IMR-90 (cell line): ENCODE data around the gene CDK6. TPM values are rescaled to one million over a fixed set of nuclear protein-coding genes. Genes with fewer than 3 reads are reported as not detected.

Experiments used
- ATAC-seq: fragments of 200-7000 bp; cut with Tn5 transposase; 2 replicates; pipeline ENCODE4 v1.9.1; 2020; ENCODE audit warnings: low read depth, mild to moderate bottlenecking, moderate library complexity
- BruUV-seq: library from RNA; stranded (reverse); fragments of 400-500 nt; replicated peaks from 2 replicates; lab custom pipeline; 2021; lab: Mats Ljungman, UMichigan
- CTCF ChIA-PET: fragments of 300-600 bp; formaldehyde crosslinking; extraction: SDS; loops from one replicate; lab custom pipeline; 2021; ENCODE audit warnings: antibody characterized with exemption; lab: Yijun Ruan, JAX
- POLR2A ChIA-PET: fragments of 300-600 bp; sonication (Branson Sonifier 250); formaldehyde crosslinking; loops from one replicate; lab custom pipeline; 2022; ENCODE audit warnings: antibody characterized with exemption; ENCODE audit not compliant: unreplicated experiment; lab: Charles Lee
- DNase-seq: peaks from one replicate; pipeline ENCODE4 v3.0.0; 2013
- H2AFZ ChIP-seq: replicated peaks from 2 replicates; pipeline ENCODE3; 2013; ENCODE audit warnings: low read length, mild to moderate bottlenecking; ENCODE audit not compliant: poor library complexity
- H2AK5ac ChIP-seq: 2 replicates; pipeline ENCODE4 v1.6.1; 2013; ENCODE audit warnings: low read depth, low read length, inconsistent platforms
- H2AK9ac ChIP-seq: replicated peaks from 2 replicates; pipeline ENCODE3; 2013; ENCODE audit warnings: mild to moderate bottlenecking, low read depth, low read length, moderate library complexity; ENCODE audit not compliant: poor library complexity
- H2BK120ac ChIP-seq: 2 replicates; pipeline ENCODE4 v1.6.1; 2013; ENCODE audit warnings: low read depth, low read length, inconsistent platforms
- H2BK15ac ChIP-seq: 3 replicates; pipeline ENCODE4 v1.6.1; 2013; ENCODE audit warnings: low read depth, low read length, inconsistent platforms
- H2BK20ac ChIP-seq: 2 replicates; pipeline ENCODE4 v1.6.1; 2013; ENCODE audit warnings: low read depth, mild to moderate bottlenecking, inconsistent platforms, low read length, moderate library complexity
- H2BK5ac ChIP-seq: 2 replicates; pipeline ENCODE4 v1.6.1; 2013; ENCODE audit warnings: mild to moderate bottlenecking, low read depth, low read length, inconsistent platforms; ENCODE audit not compliant: poor library complexity, severe bottlenecking
- H3K14ac ChIP-seq: replicated peaks from 2 replicates; pipeline ENCODE4 v1.6.1; 2013; ENCODE audit warnings: low read depth, low read length, inconsistent platforms
- H3K18ac ChIP-seq: 2 replicates; pipeline ENCODE4 v1.6.1; 2013; ENCODE audit warnings: low read depth, low read length, control low read depth
- H3K23ac ChIP-seq: 2 replicates; pipeline ENCODE4 v1.6.1; 2013; ENCODE audit warnings: low read depth, low read length, inconsistent platforms
- H3K27ac ChIP-seq: 2 replicates; pipeline ENCODE4 v1.5.1; 2013; ENCODE audit warnings: mild to moderate bottlenecking, control low read depth, low read length; ENCODE audit not compliant: insufficient read depth
- H3K27me3 ChIP-seq: 2 replicates; pipeline ENCODE4 v1.6.1; 2013; ENCODE audit warnings: low read length; ENCODE audit not compliant: control insufficient read depth, insufficient read depth
- H3K36me3 ChIP-seq: 2 replicates; pipeline ENCODE4 v1.6.1; 2013; ENCODE audit warnings: low read length, mixed read lengths; ENCODE audit not compliant: control insufficient read depth, insufficient read depth
- H3K4ac ChIP-seq: 2 replicates; pipeline ENCODE4 v1.6.1; 2013; ENCODE audit warnings: low read depth, low read length, inconsistent platforms
- H3K4me1 ChIP-seq: 2 replicates; pipeline ENCODE4 v1.6.1; 2013; ENCODE audit warnings: low read length, mixed read lengths; ENCODE audit not compliant: control insufficient read depth, insufficient read depth
- H3K4me2 ChIP-seq: 2 replicates; pipeline ENCODE4 v1.6.1; 2013; ENCODE audit warnings: low read depth, mild to moderate bottlenecking, control low read depth, low read length, moderate library complexity
- H3K4me3 ChIP-seq: 2 replicates; pipeline ENCODE4 v1.5.1; 2013; ENCODE audit warnings: low read depth, mild to moderate bottlenecking, control low read depth, low read length, moderate library complexity; ENCODE audit not compliant: insufficient read depth
- H3K56ac ChIP-seq: 2 replicates; pipeline ENCODE4 v1.6.1; 2013; ENCODE audit warnings: low read length, inconsistent platforms; ENCODE audit not compliant: insufficient read depth; ENCODE audit errors: extremely low read depth
- H3K79me1 ChIP-seq, 2 experiments: 2 replicates each; pipeline ENCODE4 v1.6.1; 2013; ENCODE audit warnings: low read length in 2 of 2, inconsistent platforms in 1 of 2, low read depth in 1 of 2
- H3K9ac ChIP-seq: 2 replicates; pipeline ENCODE4 v1.6.1; 2013; ENCODE audit warnings: low read depth, low read length, control low read depth
- H3K9me1 ChIP-seq: 2 replicates; pipeline ENCODE4 v1.6.1; 2013; ENCODE audit warnings: low read length, inconsistent platforms; ENCODE audit not compliant: insufficient read depth
- H3K9me3 ChIP-seq: 2 replicates; pipeline ENCODE4 v1.6.1; 2013; ENCODE audit warnings: low read length; ENCODE audit not compliant: control insufficient read depth, insufficient read depth
- H4K20me1 ChIP-seq: 2 replicates; pipeline ENCODE4 v1.6.1; 2013; ENCODE audit warnings: low read length, inconsistent platforms; ENCODE audit not compliant: insufficient read depth
- H4K5ac ChIP-seq: 2 replicates; pipeline ENCODE4 v1.6.1; 2013; ENCODE audit warnings: mild to moderate bottlenecking, low read depth, low read length, control low read depth
- H4K8ac ChIP-seq, 2 experiments: 2 replicates each; pipeline ENCODE4 v1.6.1; 2013; ENCODE audit warnings: low read depth in 2 of 2, low read length in 2 of 2, control low read depth in 1 of 2, inconsistent platforms in 1 of 2
- H4K91ac ChIP-seq: 2 replicates; pipeline ENCODE4 v1.6.1; 2013; ENCODE audit warnings: low read depth, low read length, inconsistent platforms; ENCODE audit not compliant: insufficient read depth
- CEBPB ChIP-seq: IDR thresholded peaks from 2 replicates; pipeline ENCODE4 v1.6.1; 2012; ENCODE audit warnings: low read depth, low read length, improper control_type of control experiment
- ELK1 ChIP-seq: fragments of 150-350 bp; IDR thresholded peaks from 2 replicates; pipeline ENCODE4 v1.6.1; 2016; ENCODE audit warnings: low read depth, mild to moderate bottlenecking, low read length, moderate library complexity, borderline replicate concordance
- MAZ ChIP-seq: IDR thresholded peaks from 2 replicates; pipeline ENCODE4 v1.6.1; 2012; ENCODE audit warnings: low read depth, mild to moderate bottlenecking, low read length, improper control_type of control experiment, moderate library complexity, borderline replicate concordance
- RFX5 ChIP-seq: IDR thresholded peaks from 2 replicates; pipeline ENCODE4 v1.8.0; 2012; ENCODE audit warnings: low read depth, mild to moderate bottlenecking, low read length, moderate library complexity
- WGBS, 2 experiments: methylation state at CpG; one replicate each; pipeline versions ENCODE4 v1.1.5 to v1.1.7; 2013; ENCODE audit warnings: missing lambda C conversion rate in 2 of 2; ENCODE audit not compliant: insufficient read length in 1 of 2; ENCODE audit errors: extremely low coverage in 2 of 2; 5-methylcytosine and 5-hydroxymethylcytosine counted together
- dilution Hi-C: fragments of 300-500 bp; cut with HindIII; formaldehyde crosslinking; loops from one replicate; pipeline ENCODE4 v1.14.3; 2018; ENCODE audit warnings: low sequenced_read_pairs; ENCODE audit not compliant: unreplicated experiment
- in situ Hi-C: fragments of 300-500 bp; cut with MboI; formaldehyde crosslinking; loops from 3 replicates; pipeline ENCODE4 v1.14.3; 2019; ENCODE audit warnings: low sequenced_read_pairs, inconsistent platforms, mixed read lengths
- intact Hi-C: fragments of 100-400 bp; cut with micrococcal nuclease; formaldehyde crosslinking; loops from 2 replicates; pipeline ENCODE4 v1.10.0; 2022
- polyA plus RNA-seq, 3 experiments: library from polyadenylated mRNA; depleted of rRNA; stranded (reverse); fragments of >200 nt; gene quantifications; 2 replicates each; pipeline ENCODE4 v1.2.3, GENCODE V29; 2012; ENCODE audit warnings: low replicate concordance in 1 of 3
- total RNA-seq: library from RNA; depleted of rRNA; stranded (reverse); fragments of >200 nt; gene quantifications from 2 replicates; pipeline ENCODE4 v1.2.3, GENCODE V29; 2012

The CDK6 gene
- total and polyA plus RNA-seq, 2 of the 4 experiments (the other 2 are of a cell fraction) = 21.5 to 195 TPM

- in situ Hi-C loops = loop anchor here (5.0 kb wide), 2 partner anchors 75 to 135 kb away; no protein-coding TSS in a partner anchor
- no CpG with 5 or more reads among the region's 2 CpGs for WGBS, 2 experiments
These were observed 139.0 kb downstream of the CDK6 start for GRCh38 chr7:92697414-92697813.

More at GRCh38 chr7:92697414-92697813, 139.0 kb downstream of the CDK6 start:
- H3K27ac ChIP-seq = peak overlapping the region; percentile 50; the same call in 1 of the 2 replicates
- H2BK120ac ChIP-seq = peak overlapping the region; percentile 45
- H4K5ac ChIP-seq = peak overlapping the region; percentile 85
- TF ChIP-seq ELK1 (no peak), MAZ (no peak), CEBPB (no peak), RFX5 (no peak)
- no peak for DNase-seq
- peak overlapping the region; percentile 65 for H3K4me2 ChIP-seq
- CTCF ChIA-PET = interaction anchor here (0.8 to 1.0 kb wide), 2 partner anchors 65 to 83 kb away, joined by 3 to 4 read pairs; no protein-coding TSS in a partner anchor
- H3K79me1 ChIP-seq = peaks cover 10 to 43% of the 10 kb centered on the region in 2 experiments; a peak in 3 of 4 replicates
- no peak overlapping the region for H2AFZ ChIP-seq
- H3K14ac ChIP-seq = peak overlapping the region; percentile 39
- POLR2A ChIA-PET = interaction anchor here (1.2 kb wide), 1 partner anchor 134 kb away, joined by 7 read pairs; no protein-coding TSS in a partner anchor
- peak overlapping the region; percentile 20; the same call in 1 of the 2 replicates for H2AK5ac ChIP-seq
- peak overlapping the region; percentile 53; the same call in 1 of the 3 replicates for H2BK15ac ChIP-seq
- H2AK9ac ChIP-seq = no peak overlapping the region
- peak overlapping the region; percentile 51 for H3K4ac ChIP-seq
- no peaks in the 10 kb centered on the region for H3K27me3 ChIP-seq
- peaks cover 13% of the 10 kb centered on the region for H3K9me1 ChIP-seq
- peaks cover 3% of the 10 kb centered on the region; the same call in 1 of the 2 replicates for H3K36me3 ChIP-seq
- H3K9me3 ChIP-seq = peaks cover 2% of the 10 kb centered on the region; the same call in 1 of the 2 replicates
- dilution Hi-C loops (no loop called here), intact Hi-C loops (loop anchor here (5.0 to 10.0 kb wide), 4 partner anchors 70 to 317 kb away; no protein-coding TSS in a partner anchor)
- no TSS peak for BruUV-seq
- H3K18ac ChIP-seq = peak overlapping the region; percentile 75
- peak overlapping the region; percentile 41 for H4K91ac ChIP-seq
- H3K4me3 ChIP-seq = no peak overlapping the region
- H3K4me1 ChIP-seq = peaks cover 19% of the 10 kb centered on the region
- H3K56ac ChIP-seq = 0 out of 2 replicates have a peak overlapping the region, but pooled peaks have one; percentile 31
- peak overlapping the region; percentile 31 to 55; a peak in 3 of 4 replicates for H4K8ac ChIP-seq
- H3K9ac ChIP-seq = peak overlapping the region; percentile 34
- H4K20me1 ChIP-seq = peaks cover 11% of the 10 kb centered on the region; the same call in 1 of the 2 replicates
- peak overlapping the region; percentile 93 for H2BK5ac ChIP-seq
- H3K23ac ChIP-seq = peak overlapping the region; percentile 71; the same call in 1 of the 2 replicates
- no peak for ATAC-seq
- H2BK20ac ChIP-seq = peak overlapping the region; percentile 58; the same call in 1 of the 2 replicates
